PC-9 (cell line): Measurements from ENCODE around the gene LPAR1. TPM values are rescaled to one million over a fixed set of nuclear protein-coding genes. Genes with fewer than 3 reads are reported as not detected.

Source experiments
- BruUV-seq: library from RNA; stranded (reverse); fragments of 400-500 nt; replicated peaks from 2 replicates; lab custom pipeline; 2021; lab: Mats Ljungman, UMichigan
- CTCF ChIA-PET: fragments of 300-600 bp; sonication (Branson Sonifier 250); formaldehyde crosslinking; loops from one replicate; lab custom pipeline; 2022; ENCODE audit warnings: antibody characterized with exemption; lab: Charles Lee
- POLR2A ChIA-PET: fragments of 300-600 bp; sonication (Branson Sonifier 250); formaldehyde crosslinking; loops from one replicate; lab custom pipeline; 2022; ENCODE audit warnings: antibody characterized with exemption; ENCODE audit not compliant: unreplicated experiment; lab: Charles Lee
- DNase-seq, 2 experiments: peaks; one replicate each; pipeline versions ENCODE4 v3.0.0 to v3.0.0-alpha.2; 2015 to 2022; ENCODE audit warnings: mixed read lengths in 1 of 2
- H2AFZ ChIP-seq: fragments of 200-600 bp; sonication (generic); 2 replicates; pipeline ENCODE4 v1.8.1; 2017; ENCODE audit warnings: antibody characterized with exemption
- H3F3A ChIP-seq: fragments of 200-600 bp; sonication (generic); 2 replicates; pipeline ENCODE4 v1.8.1; 2017; ENCODE audit warnings: antibody characterized with exemption, mild to moderate bottlenecking, low read depth; ENCODE audit not compliant: insufficient read depth
- H3K27ac ChIP-seq: fragments of 200-600 bp; sonication (generic); 2 replicates; pipeline ENCODE4 v1.6.1; 2016; ENCODE audit warnings: mixed run types
- H3K27me3 ChIP-seq: fragments of 200-600 bp; sonication (generic); 2 replicates; pipeline ENCODE4 v1.6.1; 2016; ENCODE audit warnings: low read depth, mixed run types; ENCODE audit not compliant: insufficient read depth
- H3K36me3 ChIP-seq: fragments of 200-600 bp; sonication (generic); 2 replicates; pipeline ENCODE4 v1.6.1; 2016; ENCODE audit warnings: low read depth, mixed run types
- H3K4me1 ChIP-seq: fragments of 200-600 bp; sonication (generic); replicated peaks from 2 replicates; pipeline ENCODE4 v1.6.1; 2016; ENCODE audit warnings: mixed run types; ENCODE audit not compliant: insufficient read depth
- H3K4me2 ChIP-seq: fragments of 200-600 bp; sonication (generic); 2 replicates; pipeline ENCODE4 v1.6.1; 2017; ENCODE audit warnings: mixed run types
- H3K4me3 ChIP-seq: fragments of 200-600 bp; sonication (generic); 2 replicates; pipeline ENCODE4 v1.6.1; 2016; ENCODE audit warnings: mixed run types
- H3K79me2 ChIP-seq: fragments of 200-600 bp; sonication (generic); 2 replicates; pipeline ENCODE4 v1.6.1; 2017; ENCODE audit warnings: low read depth, mixed run types
- H3K9me2 ChIP-seq: fragments of 200-600 bp; sonication (generic); 2 replicates; pipeline ENCODE4 v1.8.1; 2017; ENCODE audit warnings: mild to moderate bottlenecking; ENCODE audit not compliant: insufficient read depth
- H3K9me3 ChIP-seq: fragments of 200-600 bp; sonication (generic); 2 replicates; pipeline ENCODE4 v1.8.1; 2016; ENCODE audit warnings: low read depth; ENCODE audit not compliant: insufficient read depth
- H4K20me1 ChIP-seq: fragments of 200-600 bp; sonication (generic); 2 replicates; pipeline ENCODE4 v1.8.1; 2017; ENCODE audit not compliant: insufficient read depth
- EZH2 ChIP-seq: fragments of 200-600 bp; sonication (generic); IDR thresholded peaks from 2 replicates; pipeline ENCODE4 v1.8.0; 2017; ENCODE audit warnings: antibody characterized with exemption, low read depth
- intact Hi-C: fragments of 100-400 bp; cut with micrococcal nuclease; formaldehyde crosslinking; loops from one replicate; pipeline ENCODE4 v1.10.0; 2022; ENCODE audit not compliant: unreplicated experiment
- total RNA-seq: library from RNA; stranded (reverse); gene quantifications from 2 replicates; pipeline ENCODE4 v1.2.3, GENCODE V29; 2021
- TF ChIP-seq, protein P1 (sequence below): fragments of 200-600 bp; sonication (generic); conservative IDR thresholded peaks from 2 replicates; pipeline ENCODE4 v1.6.1; 2017; ENCODE audit warnings: mixed run types, antibody characterized with exemption, mild to moderate bottlenecking, moderate library complexity

Gene LPAR1
- total RNA-seq, 1 experiment from 2014 or later: 11.8 TPM

DNA sequence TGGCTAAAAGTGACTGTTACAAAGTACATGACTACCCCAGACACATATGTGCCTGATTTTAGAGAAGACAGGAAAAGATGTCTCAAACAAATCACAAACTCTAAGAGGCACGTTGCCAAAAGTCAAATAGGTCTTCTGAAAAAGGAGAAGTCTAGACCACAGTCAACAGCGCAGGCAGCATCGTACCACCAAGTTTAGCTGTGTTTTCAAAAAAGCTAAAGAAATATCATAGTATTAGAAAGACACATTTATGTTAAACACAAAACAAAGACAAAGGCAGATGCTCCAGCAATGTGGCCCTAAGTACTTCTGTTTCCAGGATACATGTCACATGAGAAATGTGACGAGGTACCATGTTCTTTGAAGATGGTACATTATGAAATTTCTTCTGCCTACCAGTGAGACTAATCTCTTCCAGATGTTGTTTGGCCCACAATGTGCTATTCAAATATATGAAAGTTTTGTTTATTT lies 43.5 kb downstream of the LPAR1 start:
- POLR2A ChIA-PET: no interaction called here
- no peak overlapping the region for H3K4me2 ChIP-seq
- no peaks in the 10 kb centered on the region for H3K9me2 ChIP-seq
- no peaks in the 10 kb centered on the region for H3K27me3 ChIP-seq
- no peaks in the 10 kb centered on the region for H3K4me1 ChIP-seq
- CTCF ChIA-PET: no interaction called here
- 0 out of 2 replicates have a peak, but pooled peaks cover 2% of the 10 kb centered on the region for H3K36me3 ChIP-seq
- no peaks in the 10 kb centered on the region; the same call in 1 of the 2 replicates for H3K9me3 ChIP-seq
- no TSS peak for BruUV-seq
- no peak overlapping the region for H2AFZ ChIP-seq
- H3F3A ChIP-seq: no peaks in the 10 kb centered on the region
- 0 out of 2 replicates have a peak, but pooled peaks cover 3% of the 10 kb centered on the region for H3K79me2 ChIP-seq
- no peak overlapping the region for H3K4me3 ChIP-seq
- no peak for DNase-seq
- TF ChIP-seq EZH2: no peak
- TF ChIP-seq, protein P1, sequence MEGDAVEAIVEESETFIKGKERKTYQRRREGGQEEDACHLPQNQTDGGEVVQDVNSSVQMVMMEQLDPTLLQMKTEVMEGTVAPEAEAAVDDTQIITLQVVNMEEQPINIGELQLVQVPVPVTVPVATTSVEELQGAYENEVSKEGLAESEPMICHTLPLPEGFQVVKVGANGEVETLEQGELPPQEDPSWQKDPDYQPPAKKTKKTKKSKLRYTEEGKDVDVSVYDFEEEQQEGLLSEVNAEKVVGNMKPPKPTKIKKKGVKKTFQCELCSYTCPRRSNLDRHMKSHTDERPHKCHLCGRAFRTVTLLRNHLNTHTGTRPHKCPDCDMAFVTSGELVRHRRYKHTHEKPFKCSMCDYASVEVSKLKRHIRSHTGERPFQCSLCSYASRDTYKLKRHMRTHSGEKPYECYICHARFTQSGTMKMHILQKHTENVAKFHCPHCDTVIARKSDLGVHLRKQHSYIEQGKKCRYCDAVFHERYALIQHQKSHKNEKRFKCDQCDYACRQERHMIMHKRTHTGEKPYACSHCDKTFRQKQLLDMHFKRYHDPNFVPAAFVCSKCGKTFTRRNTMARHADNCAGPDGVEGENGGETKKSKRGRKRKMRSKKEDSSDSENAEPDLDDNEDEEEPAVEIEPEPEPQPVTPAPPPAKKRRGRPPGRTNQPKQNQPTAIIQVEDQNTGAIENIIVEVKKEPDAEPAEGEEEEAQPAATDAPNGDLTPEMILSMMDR: no peak
- H3K27ac ChIP-seq: no peak overlapping the region
- H4K20me1 ChIP-seq: no peaks in the 10 kb centered on the region
- intact Hi-C loops: no loop called here

DNA sequence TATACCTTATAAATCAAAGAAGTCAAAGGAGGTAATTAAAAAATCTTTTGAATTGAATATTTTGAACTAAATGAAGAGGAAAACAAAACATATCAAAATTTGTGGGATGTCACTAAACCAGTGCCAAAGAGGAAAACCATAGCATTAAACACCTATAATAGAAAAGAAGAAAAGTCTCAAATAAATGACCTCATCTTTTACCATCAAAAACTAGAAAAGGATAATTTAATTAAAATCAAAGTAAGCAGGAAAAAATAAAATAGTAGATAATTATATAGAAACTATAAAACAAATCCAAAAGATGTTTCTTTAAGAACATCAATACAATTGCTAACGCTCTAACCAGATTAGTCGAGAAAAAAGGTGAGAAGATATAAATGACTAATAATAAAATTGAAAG lies 47.8 kb downstream of the LPAR1 start:
- peaks cover 12% of the 10 kb centered on the region for H3K9me3 ChIP-seq
- no TSS peak for BruUV-seq
- H3K4me2 ChIP-seq: no peak overlapping the region
- no peak overlapping the region for H3K27ac ChIP-seq
- H3K4me1 ChIP-seq: no peaks in the 10 kb centered on the region
- H3K36me3 ChIP-seq: 0 out of 2 replicates have a peak, but pooled peaks cover 6% of the 10 kb centered on the region
- DNase-seq: no peak
- CTCF ChIA-PET: no interaction called here
- POLR2A ChIA-PET: no interaction called here
- no peak overlapping the region for H2AFZ ChIP-seq
- H3K79me2 ChIP-seq: 0 out of 2 replicates have a peak, but pooled peaks cover 3% of the 10 kb centered on the region
- no peaks in the 10 kb centered on the region for H3K27me3 ChIP-seq
- H4K20me1 ChIP-seq: no peaks in the 10 kb centered on the region
- intact Hi-C loops: no loop called here
- H3K9me2 ChIP-seq: no peaks in the 10 kb centered on the region
- H3K4me3 ChIP-seq: no peak overlapping the region
- TF ChIP-seq, protein P1: no peak
- TF ChIP-seq EZH2: no peak
- H3F3A ChIP-seq: no peaks in the 10 kb centered on the region

DNA sequence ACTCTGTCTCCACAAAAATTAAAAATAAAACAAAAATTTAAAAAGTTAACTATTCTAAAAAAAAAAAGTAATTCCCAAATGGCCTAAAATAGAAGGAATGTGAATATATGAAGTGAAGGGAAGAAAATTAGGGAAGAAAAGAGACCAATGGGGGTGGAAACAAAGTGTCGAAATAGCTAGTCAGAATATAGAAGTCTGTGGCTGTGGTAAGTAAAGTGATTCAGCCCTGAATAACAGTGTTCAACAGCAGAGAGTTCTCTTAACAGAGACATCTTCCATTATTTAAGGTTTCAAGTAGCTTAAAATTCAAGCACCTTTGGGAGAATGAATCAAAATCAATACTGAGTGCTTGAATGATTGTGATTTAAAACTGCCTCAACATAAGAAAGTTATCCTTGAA lies 51.7 kb downstream of the LPAR1 start:
- ChIA-PET CTCF (no interaction called here), POLR2A (no interaction called here)
- Histone ChIP-seq H3K9me2 (no peaks in the 10 kb centered on the region; the same call in 1 of the 2 replicates), H3F3A (no peaks in the 10 kb centered on the region), H3K27ac (no peak overlapping the region), H3K36me3 (0 out of 2 replicates have a peak, but pooled peaks cover 6% of the 10 kb centered on the region), H3K9me3 (peaks cover 12% of the 10 kb centered on the region), H3K4me1 (no peaks in the 10 kb centered on the region), H3K4me3 (no peak overlapping the region), H2AFZ (no peak overlapping the region), H3K27me3 (no peaks in the 10 kb centered on the region), H3K79me2 (peaks cover 14% of the 10 kb centered on the region), H3K4me2 (no peak overlapping the region), H4K20me1 (no peaks in the 10 kb centered on the region)
- no peak for TF ChIP-seq EZH2
- TF ChIP-seq, protein P1: no peak
- intact Hi-C loops: no loop called here
- no peak for DNase-seq
- no TSS peak for BruUV-seq
